Natural killer cell (primary cell): ENCODE results near the gene ZCCHC10. TPM values are rescaled to one million over a fixed set of nuclear protein-coding genes. Genes with fewer than 3 reads are reported as not detected.
"Not testable (repeated sequence)": the region's sequence is repeated elsewhere in the genome, so short reads cannot be mapped to it uniquely, and the experiment has no call there.

ENCODE experiments used
- ATAC-seq, 3 donors: fragments of 150-1000 bp in 2 of 3; fragments of 200-7000 bp in 1 of 3; cut with Tn5 transposase; 1 replicate in 1 of 3; 2 replicates in 2 of 3; pipeline ENCODE4 v1.10.0; 2021; ENCODE audit warnings: mild to moderate bottlenecking in 2 of 3, moderate library complexity in 2 of 3
- DNase-seq, 2 donors: peaks; one replicate each; pipeline versions ENCODE4 v3.0.0 to v3.0.0-alpha.2; 2013 to 2021; ENCODE audit warnings: mixed read lengths in 1 of 2
- H3K27ac ChIP-seq: one replicate; pipeline ENCODE4 v1.5.1; 2013; ENCODE audit warnings: mild to moderate bottlenecking, low read length
- H3K27me3 ChIP-seq: one replicate; pipeline ENCODE4 v1.6.1; 2013; ENCODE audit warnings: low read length; ENCODE audit not compliant: control insufficient read depth, insufficient read depth
- H3K36me3 ChIP-seq: one replicate; pipeline ENCODE4 v1.6.1; 2013; ENCODE audit warnings: low read length; ENCODE audit not compliant: control insufficient read depth, insufficient read depth
- H3K4me1 ChIP-seq: one replicate; pipeline ENCODE4 v1.6.1; 2013; ENCODE audit warnings: low read length; ENCODE audit not compliant: control insufficient read depth, insufficient read depth
- H3K4me3 ChIP-seq: one replicate; pipeline ENCODE4 v1.5.1; 2013; ENCODE audit warnings: low read length
- H3K9me3 ChIP-seq: one replicate; pipeline ENCODE4 v1.6.1; 2013; ENCODE audit warnings: low read length; ENCODE audit not compliant: control insufficient read depth, insufficient read depth
- H3K27ac Mint-ChIP-seq, 2 donors: one replicate each; pipeline ENCODE4 v1.8.0; 2022; ENCODE audit warnings: mild to moderate bottlenecking in 2 of 2, mixed read lengths in 2 of 2, moderate library complexity in 1 of 2
- H3K27me3 Mint-ChIP-seq, 2 donors: one replicate each; pipeline ENCODE4 v1.8.0; 2022; ENCODE audit warnings: low read depth in 2 of 2, mixed read lengths in 2 of 2
- H3K36me3 Mint-ChIP-seq: one replicate; pipeline ENCODE4 v1.8.0; 2022; ENCODE audit warnings: mixed read lengths
- H3K4me1 Mint-ChIP-seq, 2 donors: one replicate each; pipeline ENCODE4 v1.8.0; 2022; ENCODE audit warnings: mixed read lengths in 2 of 2
- H3K4me3 Mint-ChIP-seq: one replicate; pipeline ENCODE4 v1.8.0; 2022; ENCODE audit warnings: mild to moderate bottlenecking, moderate library complexity, mixed read lengths
- H3K9me3 Mint-ChIP-seq, 2 donors: one replicate each; pipeline ENCODE4 v1.8.0; 2022; ENCODE audit warnings: mixed read lengths in 2 of 2
- WGBS: methylation state at CpG from one replicate; pipeline ENCODE4 v1.1.7; 2013; ENCODE audit warnings: missing lambda C conversion rate; ENCODE audit not compliant: insufficient coverage; 5-methylcytosine and 5-hydroxymethylcytosine counted together
- intact Hi-C: fragments of 100-400 bp; cut with micrococcal nuclease; formaldehyde crosslinking; loops from one replicate; pipeline ENCODE4 v1.14.2; 2022
- total RNA-seq, 4 donors: library from RNA; stranded (reverse); fragments of 120-200 nt in 1 of 4; gene quantifications; one replicate each; pipeline versions ENCODE4 v1.2.3 to v1.2.4, GENCODE V29; 2013 to 2022
- TF ChIP-seq, protein P1 (sequence below): fragments of 200-600 bp; IDR thresholded peaks from one replicate; pipeline ENCODE4 v1.8.0; 2022; ENCODE audit warnings: antibody characterized with exemption

The ZCCHC10 gene
- total RNA-seq, 3 donors from 2014 or later (not counting 1 experiment from before 2014, with no cell fraction given) = 18.4 to 20.5 (median 20.4) TPM

DNA sequence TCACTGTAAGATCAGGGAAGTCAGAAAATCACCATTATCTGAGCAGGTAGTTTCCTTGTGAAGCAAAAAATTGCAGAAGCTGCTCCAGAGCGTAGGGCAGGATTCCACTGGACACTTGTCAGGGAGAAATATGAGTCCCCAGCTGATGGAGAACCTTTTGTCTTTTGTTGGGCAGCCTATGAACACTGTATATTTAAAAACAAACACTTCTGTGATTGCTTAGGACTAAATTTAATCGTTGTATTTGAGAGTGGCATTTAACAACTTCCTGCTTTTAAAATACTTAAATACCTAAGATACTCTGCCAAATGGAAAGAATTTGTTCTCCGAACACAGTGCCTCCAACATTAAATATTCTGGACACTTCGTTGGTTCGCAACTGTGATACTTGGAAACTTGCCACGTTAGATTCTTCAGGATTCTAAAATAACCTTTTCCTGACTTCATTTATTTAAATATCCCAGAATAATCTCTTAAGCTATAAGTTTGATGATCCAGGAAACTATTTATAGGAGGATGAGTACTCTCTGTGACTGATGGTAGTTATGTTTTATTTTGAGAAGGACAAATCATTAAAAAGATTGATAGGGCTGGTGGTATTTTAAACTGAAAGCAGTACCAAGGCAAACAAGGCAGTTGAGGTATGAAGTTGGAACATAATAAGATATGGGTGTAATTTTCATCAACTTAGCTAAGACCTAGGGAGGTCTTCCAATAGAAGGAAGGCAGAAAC, 22.8 kb upstream of the ZCCHC10 start:
- TF ChIP-seq, protein P1, sequence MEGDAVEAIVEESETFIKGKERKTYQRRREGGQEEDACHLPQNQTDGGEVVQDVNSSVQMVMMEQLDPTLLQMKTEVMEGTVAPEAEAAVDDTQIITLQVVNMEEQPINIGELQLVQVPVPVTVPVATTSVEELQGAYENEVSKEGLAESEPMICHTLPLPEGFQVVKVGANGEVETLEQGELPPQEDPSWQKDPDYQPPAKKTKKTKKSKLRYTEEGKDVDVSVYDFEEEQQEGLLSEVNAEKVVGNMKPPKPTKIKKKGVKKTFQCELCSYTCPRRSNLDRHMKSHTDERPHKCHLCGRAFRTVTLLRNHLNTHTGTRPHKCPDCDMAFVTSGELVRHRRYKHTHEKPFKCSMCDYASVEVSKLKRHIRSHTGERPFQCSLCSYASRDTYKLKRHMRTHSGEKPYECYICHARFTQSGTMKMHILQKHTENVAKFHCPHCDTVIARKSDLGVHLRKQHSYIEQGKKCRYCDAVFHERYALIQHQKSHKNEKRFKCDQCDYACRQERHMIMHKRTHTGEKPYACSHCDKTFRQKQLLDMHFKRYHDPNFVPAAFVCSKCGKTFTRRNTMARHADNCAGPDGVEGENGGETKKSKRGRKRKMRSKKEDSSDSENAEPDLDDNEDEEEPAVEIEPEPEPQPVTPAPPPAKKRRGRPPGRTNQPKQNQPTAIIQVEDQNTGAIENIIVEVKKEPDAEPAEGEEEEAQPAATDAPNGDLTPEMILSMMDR = no peak
- Histone ChIP-seq H3K27me3 (no peaks in the 10 kb centered on the region), H3K4me1 (peaks cover 25% of the 10 kb centered on the region), H3K36me3 (no peaks in the 10 kb centered on the region), H3K27ac (no peak overlapping the region), H3K9me3 (no peaks in the 10 kb centered on the region), H3K4me3 (no peak overlapping the region)
- WGBS = 98% methylated on average over 6 of the region's 6 CpGs
- ATAC-seq (no peak), DNase-seq (no peak)
- peaks cover 23 to 24% of the 10 kb centered on the region in 2 donors for H3K4me1 Mint-ChIP-seq
- H3K27me3 Mint-ChIP-seq = peaks cover 0 to 7% of the 10 kb centered on the region in 2 donors
- H3K36me3 Mint-ChIP-seq = no peaks in the 10 kb centered on the region
- H3K27ac Mint-ChIP-seq = peak overlapping the region in 1 of 2 donors; percentile 56
- intact Hi-C loops = no loop called here
- H3K9me3 Mint-ChIP-seq = no peaks in the 10 kb centered on the region
- no peak overlapping the region for H3K4me3 Mint-ChIP-seq

- H3K27ac Mint-ChIP-seq = no peak overlapping the region
- H3K27ac ChIP-seq = no peak overlapping the region
Observed at GRCh38 chr5:133047404-133047803, 21.1 kb upstream of the ZCCHC10 start.

DNA sequence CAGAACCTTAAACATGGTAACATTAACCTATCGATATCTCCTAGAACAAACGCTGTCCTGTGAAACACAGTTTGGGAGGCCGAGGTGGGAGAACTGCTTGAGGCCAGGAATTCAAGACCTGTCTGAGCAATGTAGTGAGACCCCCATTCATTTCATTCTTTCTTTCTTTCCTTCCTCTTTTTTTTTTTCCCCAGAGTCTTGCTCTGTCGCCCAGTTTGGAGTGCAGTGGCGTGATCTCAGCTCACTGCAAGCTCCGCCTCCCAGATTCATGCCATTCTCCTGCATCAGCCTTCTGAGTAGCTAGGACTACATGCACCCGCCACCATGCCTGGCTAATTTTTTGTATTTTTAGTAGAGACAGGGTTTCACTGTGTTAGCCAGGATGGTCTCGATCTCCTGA, 20.2 kb upstream of the ZCCHC10 start:
- WGBS = 88% methylated on average over 8 of the region's 8 CpGs
- H3K4me3 ChIP-seq, H3K27me3 ChIP-seq, DNase-seq, H3K27me3 Mint-ChIP-seq, intact Hi-C loops, H3K9me3 ChIP-seq, H3K9me3 Mint-ChIP-seq, H3K27ac Mint-ChIP-seq, H3K36me3 Mint-ChIP-seq, H3K36me3 ChIP-seq, H3K4me3 Mint-ChIP-seq, H3K27ac ChIP-seq, H3K4me1 ChIP-seq, ATAC-seq: not testable (repeated sequence)
- peaks cover 13 to 14% of the 10 kb centered on the region in 2 donors for H3K4me1 Mint-ChIP-seq

More at GRCh38 chr5:133047404-133047803, 21.1 kb upstream of the ZCCHC10 start:
- intact Hi-C loops = no loop called here
- ATAC-seq (no peak), DNase-seq (no peak)
- no peak overlapping the region for H3K4me3 ChIP-seq
- no peaks in the 10 kb centered on the region for H3K36me3 Mint-ChIP-seq
- no peak overlapping the region for H3K4me3 Mint-ChIP-seq
- H3K9me3 ChIP-seq = no peaks in the 10 kb centered on the region
- WGBS = 94% methylated on average over 19 of the region's 19 CpGs
- no peaks in the 10 kb centered on the region for H3K36me3 ChIP-seq
- peaks cover 0 to 9% of the 10 kb centered on the region in 2 donors for H3K27me3 Mint-ChIP-seq
- TF ChIP-seq, protein P1 = no peak
- peaks cover 11% of the 10 kb centered on the region for H3K4me1 ChIP-seq
- no peaks in the 10 kb centered on the region for H3K9me3 Mint-ChIP-seq
- H3K27me3 ChIP-seq = no peaks in the 10 kb centered on the region
- H3K4me1 Mint-ChIP-seq = peaks cover 16 to 17% of the 10 kb centered on the region in 2 donors

- H3K27me3 Mint-ChIP-seq = peaks cover 0 to 7% of the 10 kb centered on the region in 2 donors
- no peaks in the 10 kb centered on the region for H3K36me3 Mint-ChIP-seq
- no peaks in the 10 kb centered on the region for H3K27me3 ChIP-seq
- H3K4me3 ChIP-seq = no peak overlapping the region
- intact Hi-C loops = no loop called here
- TF ChIP-seq, protein P1 = no peak
- H3K36me3 ChIP-seq = no peaks in the 10 kb centered on the region
- ATAC-seq = no peak
- DNase-seq = no peak
- H3K9me3 ChIP-seq = no peaks in the 10 kb centered on the region
- no peaks in the 10 kb centered on the region for H3K4me1 ChIP-seq
- no peaks in the 10 kb centered on the region for H3K9me3 Mint-ChIP-seq
- H3K27ac Mint-ChIP-seq = no peak overlapping the region
- no peaks in the 10 kb centered on the region for H3K4me1 Mint-ChIP-seq
- H3K4me3 Mint-ChIP-seq = no peak overlapping the region
- H3K27ac ChIP-seq = no peak overlapping the region
- no CpG with 5 or more reads among the region's 1 CpG for WGBS
Observed at GRCh38 chr5:133041910-133042309, 15.6 kb upstream of the ZCCHC10 start.
